Fibroblast of gingiva (primary cell): ENCODE data around the gene VIPR2.
"Not testable (repeated sequence)": the region's sequence is repeated elsewhere in the genome, so short reads cannot be mapped to it uniquely, and the experiment has no call there.

Experiments used
- DNase-seq: peaks from one replicate; pipeline ENCODE4 v3.0.0-alpha.2; 2011; ENCODE audit warnings: low read depth

VIPR2 gene

DNA sequence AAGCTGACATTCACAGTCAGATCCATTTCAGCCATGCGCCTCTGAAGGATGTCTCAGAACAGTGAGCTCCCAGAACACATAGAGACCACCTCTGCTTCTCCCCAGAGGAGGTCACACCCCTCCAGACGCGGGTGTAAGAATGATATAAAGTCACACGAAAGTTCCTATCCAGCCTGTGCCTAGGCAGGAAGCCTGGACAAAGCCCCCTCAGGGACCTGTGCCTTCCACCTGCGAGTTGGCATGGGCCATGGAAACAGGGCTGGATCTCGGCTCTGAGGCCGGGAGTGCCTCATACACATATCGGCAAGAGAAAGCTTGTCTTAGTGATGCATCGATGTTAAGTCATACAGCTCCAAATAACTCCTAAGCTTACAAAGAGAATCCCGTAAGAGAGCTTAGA lies 5.0 kb downstream of the VIPR2 start:
- DNase-seq = no peak

DNA sequence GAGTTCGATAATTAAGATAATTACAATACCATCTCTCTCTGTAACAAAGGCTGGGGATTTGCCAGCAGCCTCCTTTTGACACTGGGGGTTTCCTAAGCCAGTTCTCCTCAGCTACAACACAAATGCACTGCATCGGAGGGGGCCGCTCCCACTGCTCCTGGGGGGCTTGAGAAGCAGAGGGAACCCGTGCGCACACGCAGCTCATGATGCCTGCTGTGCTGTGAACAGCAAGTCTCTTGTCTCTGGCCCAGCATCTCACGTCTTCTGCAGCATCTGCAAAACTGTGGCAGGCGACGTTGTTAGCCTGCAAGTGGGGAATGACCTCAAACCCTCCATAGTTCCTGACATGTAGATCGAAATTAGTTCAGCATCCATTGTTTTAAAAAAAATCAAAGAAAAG lies 5.5 kb downstream of the VIPR2 start:
- DNase-seq = no peak

GRCh38 chr7:159138508-159138907 lies 6.2 kb downstream of the VIPR2 start:
- no peak for DNase-seq

GRCh38 chr7:159137906-159138305 lies 6.8 kb downstream of the VIPR2 start:
- no peak for DNase-seq

DNA sequence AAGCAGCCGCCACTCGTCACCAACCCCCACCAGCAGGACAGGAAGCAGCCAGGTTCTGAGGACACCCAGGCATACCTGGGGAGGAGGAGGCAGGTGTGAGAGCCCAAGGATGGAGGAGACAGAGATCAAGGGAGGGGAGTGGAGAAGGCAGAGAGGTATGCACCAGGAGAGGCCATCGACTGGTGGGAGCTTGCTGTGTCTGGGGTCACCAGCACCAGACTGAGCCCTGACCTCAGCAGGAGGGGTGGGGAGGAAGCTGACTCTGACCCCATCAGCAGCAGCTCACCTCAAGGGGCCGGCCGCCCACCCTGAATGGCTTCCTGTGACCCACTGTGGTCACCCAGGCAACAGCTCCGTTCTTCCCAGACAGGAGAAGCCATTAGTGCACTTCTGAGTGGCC lies 7.8 kb downstream of the VIPR2 start:
- DNase-seq = no peak

DNA sequence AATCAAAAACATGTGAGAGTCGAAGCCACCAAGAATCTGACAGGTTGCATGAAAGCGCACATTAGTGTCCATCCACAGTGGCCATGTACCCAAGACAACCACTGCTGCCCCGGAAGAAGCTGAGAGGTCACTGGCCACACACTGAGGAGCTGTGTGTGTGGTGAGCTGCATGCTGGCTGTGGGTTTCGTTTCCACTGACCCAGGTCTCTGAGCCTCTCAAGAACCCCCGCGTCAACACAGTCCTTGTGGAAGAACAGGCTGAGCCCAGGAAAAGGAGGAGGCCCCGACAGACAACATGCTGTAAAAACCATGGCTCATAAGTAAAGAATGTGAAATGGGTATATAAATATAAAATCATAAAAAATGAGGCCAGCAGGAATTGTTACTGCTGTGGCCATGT lies 8.2 kb downstream of the VIPR2 start:
- no peak for DNase-seq

DNA sequence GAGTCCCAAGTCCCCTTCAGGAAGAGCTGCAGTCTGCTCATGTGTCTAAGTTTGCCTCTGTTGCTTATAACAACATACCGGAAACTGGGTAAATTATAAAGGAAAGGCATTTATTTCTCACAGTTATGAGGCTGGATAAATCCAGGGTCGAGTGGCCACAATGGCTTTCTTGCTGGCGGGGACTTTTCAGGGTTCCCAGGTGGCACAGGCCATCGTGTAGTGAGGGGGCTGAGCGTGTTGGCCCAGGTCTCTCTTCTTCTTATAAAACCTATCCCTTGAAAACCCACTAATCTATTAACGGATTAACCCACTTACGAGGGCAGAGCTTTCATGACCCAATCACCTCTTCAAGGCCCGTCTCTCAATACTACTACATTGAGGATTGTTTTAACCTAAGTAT lies 8.7 kb downstream of the VIPR2 start:
- DNase-seq = no peak

- not testable (repeated sequence) for DNase-seq
Observed at GRCh38 chr7:159132670-159133443, 11.8 kb downstream of the VIPR2 start.

- no peak for DNase-seq
Observed at GRCh38 chr7:159130820-159131219, 13.8 kb downstream of the VIPR2 start.

DNA sequence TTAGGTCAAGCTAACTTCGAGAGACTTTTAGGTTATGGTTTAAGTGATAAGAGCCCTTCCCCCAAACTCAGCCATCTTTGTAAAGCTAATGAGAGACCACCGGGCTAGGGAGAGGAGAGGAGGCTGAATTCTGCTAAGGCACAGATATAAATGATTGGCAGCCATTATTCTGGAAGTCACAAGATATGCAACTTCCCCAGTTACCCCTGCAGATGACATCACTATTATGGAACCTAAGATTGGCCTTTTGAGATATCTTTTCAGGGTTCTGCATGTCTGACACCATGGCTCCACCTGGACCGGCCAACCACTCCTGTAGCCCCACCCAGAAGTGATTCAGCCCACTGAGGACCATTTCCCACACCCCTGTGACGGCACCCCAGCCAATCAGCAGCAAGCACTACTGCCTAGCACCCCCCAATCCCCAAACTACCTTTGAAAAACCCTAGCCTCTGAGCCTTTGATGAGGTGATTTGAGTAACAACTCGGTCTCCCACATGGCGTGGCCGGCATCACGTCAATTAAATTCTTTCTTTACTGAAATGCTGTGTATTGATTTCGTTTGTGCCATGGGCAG lies 14.4 kb downstream of the VIPR2 start:
- no peak for DNase-seq

- DNase-seq = no peak
Observed at GRCh38 chr7:159128767-159129166, 15.9 kb downstream of the VIPR2 start.

DNA sequence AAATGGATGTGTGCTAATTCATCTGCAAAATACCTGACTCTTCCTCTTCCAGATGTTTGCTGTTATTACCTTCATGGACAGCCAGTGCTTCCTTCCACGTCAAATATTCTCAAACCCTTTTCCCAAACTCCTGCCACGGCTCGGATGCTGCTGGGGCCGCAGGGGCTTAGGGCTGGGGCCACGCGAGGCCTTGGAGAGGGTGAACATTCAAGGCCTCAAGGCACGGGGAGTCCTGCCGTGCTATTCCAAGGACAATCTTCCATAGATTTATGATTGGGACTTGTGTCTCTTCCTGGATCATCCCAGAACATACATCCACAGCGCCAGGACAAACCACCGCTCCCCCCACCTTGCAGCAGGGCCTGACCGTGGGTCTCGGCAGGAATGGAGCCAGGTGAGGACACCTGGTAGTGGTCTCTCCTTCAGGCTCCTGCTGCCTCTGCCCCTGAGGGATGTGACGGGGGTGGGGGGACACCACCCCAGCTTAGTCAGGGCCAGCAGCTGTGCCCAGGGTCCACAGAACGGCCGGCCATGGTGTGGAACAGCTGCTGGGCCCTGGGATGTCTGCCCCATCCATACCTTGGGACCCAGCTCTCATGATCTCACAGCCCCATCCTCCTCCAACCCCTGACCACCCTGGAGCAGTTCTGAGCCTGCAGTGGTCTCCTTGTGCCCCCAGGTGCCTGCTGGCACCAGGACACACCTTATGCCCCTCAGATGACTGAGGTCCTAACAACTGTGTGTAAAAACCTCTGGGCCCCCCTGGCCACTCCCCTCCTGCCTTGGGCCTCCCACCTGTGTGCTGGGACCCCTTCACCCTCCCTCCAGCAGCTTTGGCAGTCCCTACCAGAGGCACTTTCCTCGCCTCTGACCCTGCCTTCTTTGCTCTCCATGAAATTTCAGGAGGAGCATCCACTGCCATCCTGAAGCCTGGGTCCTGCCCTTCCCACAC lies 16.7 kb downstream of the VIPR2 start:
- DNase-seq = no peak

DNA sequence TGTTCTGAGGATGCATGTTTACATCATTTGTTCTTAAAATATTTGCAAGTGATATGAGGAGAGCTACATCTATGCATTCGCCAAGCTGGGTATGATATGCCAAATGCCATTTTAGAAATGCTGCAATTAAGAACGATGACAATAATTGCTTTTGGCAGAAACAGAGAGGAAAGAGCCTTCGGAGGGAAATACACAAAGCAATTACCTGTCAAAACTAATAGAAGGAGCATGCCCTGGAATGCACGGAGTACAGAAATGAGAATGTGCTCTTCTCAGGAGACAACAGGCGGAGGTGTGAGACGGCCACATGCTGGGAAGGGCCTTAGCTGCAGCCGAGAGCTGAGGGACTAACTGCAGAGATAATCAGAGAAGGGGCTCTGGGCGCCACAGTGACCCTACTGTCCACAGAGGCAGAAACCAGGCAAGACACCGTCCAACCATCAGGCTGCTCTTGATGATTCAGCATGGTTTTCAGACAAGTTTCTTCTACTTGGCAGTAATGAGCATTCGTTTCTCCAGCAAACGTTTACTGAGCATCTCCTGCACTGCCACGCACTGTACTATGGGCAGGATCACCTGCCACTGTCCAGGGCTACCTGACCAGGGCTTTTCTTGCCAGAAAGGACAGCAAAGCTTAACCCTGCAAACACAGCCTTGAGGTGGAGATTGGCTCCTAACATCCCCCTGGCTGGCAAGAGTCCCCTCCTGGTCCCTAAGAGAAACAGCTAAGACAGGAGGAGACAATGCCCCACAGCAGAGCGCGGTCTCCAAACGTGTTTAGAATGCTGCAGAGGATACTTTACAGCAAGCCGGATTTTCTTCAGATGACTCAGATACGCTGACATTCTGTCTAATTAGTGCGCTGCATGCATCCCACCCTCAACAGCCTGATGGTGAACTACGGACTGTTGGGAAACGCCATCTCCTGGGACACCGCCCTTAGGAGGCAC lies 18.1 kb downstream of the VIPR2 start:
- no peak for DNase-seq

GRCh38 chr7:159125955-159126270 lies 18.8 kb downstream of the VIPR2 start:
- no peak for DNase-seq

- no peak for DNase-seq
Observed at GRCh38 chr7:159125104-159125954, 19.3 kb downstream of the VIPR2 start.

DNA sequence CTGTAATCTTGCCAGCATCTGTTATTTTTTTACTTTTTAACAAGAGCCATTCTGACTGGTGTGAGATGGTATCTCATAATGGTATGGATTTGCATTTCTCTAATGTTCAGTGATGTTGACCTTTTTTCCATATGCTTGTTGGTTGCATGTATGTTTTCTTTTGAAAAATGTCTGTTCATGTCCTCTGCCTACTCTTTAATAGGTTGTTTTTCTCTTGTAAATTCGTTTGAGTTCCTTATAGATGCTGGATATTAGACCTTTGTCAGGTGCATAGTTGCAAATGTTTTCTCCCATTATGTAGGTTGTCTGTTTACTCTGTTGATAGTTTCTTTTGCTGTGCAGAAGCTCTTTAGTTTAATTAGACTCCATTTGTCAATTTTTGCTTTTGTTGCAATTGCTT lies 20.9 kb downstream of the VIPR2 start:
- DNase-seq = not testable (repeated sequence)

DNA sequence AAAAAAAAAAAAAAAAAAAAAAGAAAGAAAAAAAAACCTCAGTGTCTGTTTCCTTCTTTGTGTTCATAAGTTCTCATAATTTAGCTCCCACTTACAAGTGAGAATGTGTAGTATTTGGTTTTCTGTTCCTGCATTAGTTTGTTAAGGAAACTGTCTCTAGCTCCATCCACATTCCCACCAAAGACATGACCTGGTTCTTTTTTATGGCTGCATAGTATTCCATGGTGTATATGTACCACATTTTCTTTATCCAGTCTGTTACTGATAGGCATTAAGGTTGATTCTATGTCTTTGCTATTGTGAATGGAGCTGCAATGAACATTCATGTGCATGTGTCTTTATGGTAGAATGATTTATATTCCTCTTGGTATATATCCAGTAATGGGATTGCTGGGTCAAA lies 21.4 kb downstream of the VIPR2 start:
- not testable (repeated sequence) for DNase-seq

- no peak for DNase-seq
Observed at GRCh38 chr7:159122276-159122675, 22.4 kb downstream of the VIPR2 start.

GRCh38 chr7:159121476-159121875 lies 23.2 kb downstream of the VIPR2 start:
- no peak for DNase-seq

GRCh38 chr7:159121068-159121467 lies 23.6 kb downstream of the VIPR2 start:
- DNase-seq = no peak

GRCh38 chr7:159120540-159120919 lies 24.1 kb downstream of the VIPR2 start:
- no peak for DNase-seq
